ENCODE data around the gene PLEKHM3. TPM values are rescaled to one million over a fixed set of nuclear protein-coding genes. Genes with fewer than 3 reads are reported as not detected.

The PLEKHM3 gene
- total and polyA plus RNA-seq, 4 donors: 3.0 to 18.3 (median 5.5) TPM

GRCh38 chr2:208001924-208002323 lies 23.4 kb downstream of the PLEKHM3 start:
- no peak for DNase-seq (ENCODE audit: low spot score)
- Histone ChIP-seq H3K36me3 (ENCODE audit: control insufficient read depth in 4 of 4, insufficient read depth in 3 of 4, low read depth in 1 of 4, low read length in 3 of 4) (peaks cover 0 to 18% (median 12%) of the 10 kb centered on the region in 4 donors), H3K4me3 (ENCODE audit: low read depth in 1 of 3, low read length in 3 of 3) (no peak overlapping the region), H3K9me3 (ENCODE audit: control insufficient read depth in 4 of 4, low read length in 3 of 4) (no peaks in the 10 kb centered on the region), H3K4me1 (ENCODE audit: control insufficient read depth in 4 of 4, insufficient read depth in 4 of 4, low read length in 3 of 4) (no peaks in the 10 kb centered on the region), H3K27me3 (ENCODE audit: control insufficient read depth in 4 of 4, insufficient read depth in 4 of 4, low read length in 3 of 4) (no peaks in the 10 kb centered on the region), H3K27ac (ENCODE audit: low read depth in 1 of 2, low read length in 2 of 2) (no peak overlapping the region), H3K9ac (ENCODE audit: low read depth in 1 of 2, low read length in 2 of 2) (no peak overlapping the region)
- TF ChIP-seq FOXA2 (IDR thresholded peaks at IDR 0.05) (no peak), MAX (IDR thresholded peaks at IDR 0.05) (no peak), ATF3 (IDR thresholded peaks at IDR 0.05) (no peak), GABPA (IDR thresholded peaks at IDR 0.05 in 1 of 2, conservative IDR thresholded peaks at IDR 0.05 in 1 of 2) (no peak), REST (IDR thresholded peaks at IDR 0.05) (no peak), EGR1 (IDR thresholded peaks at IDR 0.05; ENCODE audit: low read depth in 2 of 2) (no peak), NR2F2 (IDR thresholded peaks at IDR 0.05) (no peak), TAF1 (conservative IDR thresholded peaks at IDR 0.05) (no peak), RXRA (IDR thresholded peaks at IDR 0.05) (no peak), YY1 (IDR thresholded peaks at IDR 0.05) (no peak), SP1 (IDR thresholded peaks at IDR 0.05) (no peak), CTCF (IDR thresholded peaks at IDR 0.05; ENCODE audit: low read depth, low read length, missing input control) (no peak), HNF4A (conservative IDR thresholded peaks at IDR 0.05) (no peak), ZBTB33 (IDR thresholded peaks at IDR 0.05) (no peak), FOXA1 (IDR thresholded peaks at IDR 0.05) (no peak), HNF4G (IDR thresholded peaks at IDR 0.05) (no peak), JUND (IDR thresholded peaks at IDR 0.05) (no peak)
- 92% methylated on average over 5 of the region's 5 CpGs for WGBS

Data from liver (tissue), 9 donors.